ENCODE measurements around the gene MRPL43.

The MRPL43 gene

GRCh38 chr10:101032637-101033224 lies 45.4 kb upstream of the MRPL43 start:
- peaks cover 28% of the 10 kb centered on the region for H3K4me1 Mint-ChIP-seq
- TF ChIP-seq CTCF (IDR thresholded peaks at IDR 0.05; ENCODE audit: unreplicated experiment in 3 of 3): no peak
- H3K27ac Mint-ChIP-seq: peak overlapping the region; percentile 35 to 86 (median 54)
- H3K27me3 Mint-ChIP-seq (ENCODE audit: low read depth): peaks cover 47% of the 10 kb centered on the region
- H3K9me3 Mint-ChIP-seq: no peaks in the 10 kb centered on the region
- peak overlapping the region; percentile 72 to 84 (median 84) for H3K4me3 Mint-ChIP-seq
- H3K36me3 Mint-ChIP-seq (ENCODE audit: low read depth): peaks cover under 1% of the 10 kb centered on the region

- H3K27ac Mint-ChIP-seq: peak overlapping the region; percentile 54 to 86 (median 65)
- no peak for TF ChIP-seq CTCF (IDR thresholded peaks at IDR 0.05; ENCODE audit: unreplicated experiment in 3 of 3)
- H3K27me3 Mint-ChIP-seq (ENCODE audit: low read depth): peaks cover 47% of the 10 kb centered on the region
- peaks cover 36% of the 10 kb centered on the region for H3K4me1 Mint-ChIP-seq
- H3K9me3 Mint-ChIP-seq: no peaks in the 10 kb centered on the region
- H3K36me3 Mint-ChIP-seq (ENCODE audit: low read depth): no peaks in the 10 kb centered on the region
- H3K4me3 Mint-ChIP-seq: peak overlapping the region; percentile 72 to 86 (median 86)
Measured at GRCh38 chr10:101031796-101032636, 44.7 kb upstream of the MRPL43 start.

- no peaks in the 10 kb centered on the region for H3K36me3 Mint-ChIP-seq (ENCODE audit: low read depth)
- H3K4me3 Mint-ChIP-seq: peak within 1 kb of the TSS; percentile 72 to 86 (median 86)
Measured at GRCh38 chr10:101031128-101031795, 44.0 kb upstream of the MRPL43 start, which contains the start of the genes PDZD7 and SFXN3. PDZD7 (minus strand) TSS chr10:101031129; CDS start chr10:101030219, 910 bp downstream. SFXN3 (plus strand) TSS chr10:101031234; CDS start chr10:101034695, 3,461 bp downstream.

GRCh38 chr10:101030496-101031127 lies 43.3 kb upstream of the MRPL43 start:
- no peak overlapping the region for H3K27ac Mint-ChIP-seq
- peaks cover 38% of the 10 kb centered on the region for H3K27me3 Mint-ChIP-seq (ENCODE audit: low read depth)
- no peaks in the 10 kb centered on the region for H3K36me3 Mint-ChIP-seq (ENCODE audit: low read depth)
- TF ChIP-seq CTCF (IDR thresholded peaks at IDR 0.05; ENCODE audit: unreplicated experiment in 3 of 3): no peak
- peak overlapping the region; percentile 72 to 86 (median 86) for H3K4me3 Mint-ChIP-seq
- H3K9me3 Mint-ChIP-seq: no peaks in the 10 kb centered on the region
- peaks cover 41% of the 10 kb centered on the region for H3K4me1 Mint-ChIP-seq

More at GRCh38 chr10:101031128-101031795, 44.0 kb upstream of the MRPL43 start, which contains the start of the genes PDZD7 and SFXN3:
- no peak for TF ChIP-seq CTCF (IDR thresholded peaks at IDR 0.05; ENCODE audit: unreplicated experiment in 3 of 3)
- peaks cover 41% of the 10 kb centered on the region for H3K4me1 Mint-ChIP-seq
- H3K27ac Mint-ChIP-seq: peak within 1 kb of the TSS; percentile 54 to 77 (median 65)
- H3K27me3 Mint-ChIP-seq (ENCODE audit: low read depth): peaks cover 44% of the 10 kb centered on the region
- no peaks in the 10 kb centered on the region for H3K9me3 Mint-ChIP-seq

GRCh38 chr10:101029520-101030295 lies 42.4 kb upstream of the MRPL43 start:
- H3K36me3 Mint-ChIP-seq (ENCODE audit: low read depth): no peaks in the 10 kb centered on the region
- H3K4me3 Mint-ChIP-seq: no peak overlapping the region
- no peak for TF ChIP-seq CTCF (IDR thresholded peaks at IDR 0.05; ENCODE audit: unreplicated experiment in 3 of 3)
- peaks cover 41% of the 10 kb centered on the region for H3K4me1 Mint-ChIP-seq
- no peak overlapping the region for H3K27ac Mint-ChIP-seq
- no peaks in the 10 kb centered on the region for H3K9me3 Mint-ChIP-seq
- peaks cover 34% of the 10 kb centered on the region for H3K27me3 Mint-ChIP-seq (ENCODE audit: low read depth)
